MM.1S (cell line): Measurements from ENCODE around the gene TAC4.

Source experiments
- EZH2 ChIP-seq: fragments of 300-600 bp; sonication (generic); optimal IDR thresholded peaks from 2 replicates; pipeline ENCODE3; 2017; ENCODE audit warnings: low read depth, mild to moderate bottlenecking, antibody characterized with exemption, low read length, mixed read lengths
- TF ChIP-seq, protein P1 (sequence below): fragments of 300-600 bp; sonication (generic); IDR thresholded peaks from 2 replicates; pipeline ENCODE4 v1.5.1; 2016; ENCODE audit warnings: antibody characterized with exemption, low read length, mixed read lengths

DNA sequence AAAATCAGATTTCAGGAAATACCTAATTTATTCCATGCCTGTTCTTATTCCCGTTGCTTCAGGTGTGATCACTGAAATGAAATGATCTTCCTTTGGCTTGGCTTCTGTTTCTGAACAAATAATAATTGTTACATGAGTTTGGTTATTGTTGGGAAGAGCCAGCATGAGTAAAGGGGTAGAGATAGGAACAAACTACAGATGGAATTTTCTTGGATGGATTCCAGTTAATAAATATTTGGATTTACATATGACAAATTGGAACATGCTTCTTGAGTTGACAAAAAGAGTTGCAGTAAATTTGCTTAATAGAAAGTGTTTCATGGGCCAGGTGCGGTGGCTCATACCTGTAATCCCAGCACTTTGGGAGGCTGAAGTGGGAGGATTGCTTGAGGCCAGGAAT, 28.2 kb downstream of the TAC4 start:
- TF ChIP-seq, protein P1, sequence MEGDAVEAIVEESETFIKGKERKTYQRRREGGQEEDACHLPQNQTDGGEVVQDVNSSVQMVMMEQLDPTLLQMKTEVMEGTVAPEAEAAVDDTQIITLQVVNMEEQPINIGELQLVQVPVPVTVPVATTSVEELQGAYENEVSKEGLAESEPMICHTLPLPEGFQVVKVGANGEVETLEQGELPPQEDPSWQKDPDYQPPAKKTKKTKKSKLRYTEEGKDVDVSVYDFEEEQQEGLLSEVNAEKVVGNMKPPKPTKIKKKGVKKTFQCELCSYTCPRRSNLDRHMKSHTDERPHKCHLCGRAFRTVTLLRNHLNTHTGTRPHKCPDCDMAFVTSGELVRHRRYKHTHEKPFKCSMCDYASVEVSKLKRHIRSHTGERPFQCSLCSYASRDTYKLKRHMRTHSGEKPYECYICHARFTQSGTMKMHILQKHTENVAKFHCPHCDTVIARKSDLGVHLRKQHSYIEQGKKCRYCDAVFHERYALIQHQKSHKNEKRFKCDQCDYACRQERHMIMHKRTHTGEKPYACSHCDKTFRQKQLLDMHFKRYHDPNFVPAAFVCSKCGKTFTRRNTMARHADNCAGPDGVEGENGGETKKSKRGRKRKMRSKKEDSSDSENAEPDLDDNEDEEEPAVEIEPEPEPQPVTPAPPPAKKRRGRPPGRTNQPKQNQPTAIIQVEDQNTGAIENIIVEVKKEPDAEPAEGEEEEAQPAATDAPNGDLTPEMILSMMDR = no peak
- no peak for TF ChIP-seq EZH2
